Measurements from ENCODE around the gene ARHGEF33. TPM values are rescaled to one million over a fixed set of nuclear protein-coding genes. Genes with fewer than 3 reads are reported as not detected.

ARHGEF33 gene
- polyA plus RNA-seq, 1 donor from 2014 or later, result 1.5 TPM

- Histone ChIP-seq H4K20me1 (ENCODE audit: insufficient read depth) (no peaks in the 10 kb centered on the region), H3K9me2 (ENCODE audit: insufficient read depth, low read length) (no peaks in the 10 kb centered on the region), H2AFZ (ENCODE audit: low read depth, low read length) (no peak overlapping the region), H3K4me2 (ENCODE audit: low read length) (no peak overlapping the region), H3K36me3 (ENCODE audit: insufficient read depth, low read length) (no peaks in the 10 kb centered on the region), H3F3A (ENCODE audit: insufficient read depth, low read length, poor library complexity, severe bottlenecking) (no peaks in the 10 kb centered on the region), H3K27ac (ENCODE audit: low read length) (no peak overlapping the region), H3K9me3 (ENCODE audit: low read length) (no peaks in the 10 kb centered on the region), H3K9ac (ENCODE audit: low read length) (no peak overlapping the region), H3K79me2 (replicated peaks; ENCODE audit: insufficient read depth, low read length) (no peaks in the 10 kb centered on the region), H3K4me3 (ENCODE audit: low read length) (no peak overlapping the region), H3K27me3 (ENCODE audit: insufficient read depth, low read depth, low read length) (no peaks in the 10 kb centered on the region)
- TF ChIP-seq MXI1 (conservative IDR thresholded peaks at IDR 0.05; ENCODE audit: poor library complexity, severe bottlenecking) (no peak), SMC3 (conservative IDR thresholded peaks at IDR 0.05; ENCODE audit: poor library complexity) (no peak), EZH2 (IDR thresholded peaks at IDR 0.05; ENCODE audit: borderline replicate concordance, insufficient read depth, low read length, poor library complexity, severe bottlenecking) (no peak), EP300 (conservative IDR thresholded peaks at IDR 0.05; ENCODE audit: poor library complexity, severe bottlenecking) (no peak), RAD21 (conservative IDR thresholded peaks at IDR 0.05) (no peak), POLR2AphosphoS5 (IDR thresholded peaks at IDR 0.05) (no peak), REST (IDR thresholded peaks at IDR 0.05; ENCODE audit: borderline replicate concordance) (no peak)
Observed at GRCh38 chr2:38943784-38944183, 54.1 kb downstream of the ARHGEF33 start.

GRCh38 chr2:38945372-38945771 lies 55.7 kb downstream of the ARHGEF33 start:
- Histone ChIP-seq H3F3A (ENCODE audit: insufficient read depth, low read length, poor library complexity, severe bottlenecking) (no peaks in the 10 kb centered on the region), H3K27ac (ENCODE audit: low read length) (no peak overlapping the region), H4K20me1 (ENCODE audit: insufficient read depth) (no peaks in the 10 kb centered on the region), H3K27me3 (ENCODE audit: insufficient read depth, low read depth, low read length) (no peaks in the 10 kb centered on the region), H3K9me2 (ENCODE audit: insufficient read depth, low read length) (no peaks in the 10 kb centered on the region), H3K36me3 (ENCODE audit: insufficient read depth, low read length) (no peaks in the 10 kb centered on the region), H3K9me3 (ENCODE audit: low read length) (no peaks in the 10 kb centered on the region), H3K79me2 (replicated peaks; ENCODE audit: insufficient read depth, low read length) (no peaks in the 10 kb centered on the region), H3K4me2 (ENCODE audit: low read length) (no peak overlapping the region), H3K9ac (ENCODE audit: low read length) (no peak overlapping the region), H3K4me3 (ENCODE audit: low read length) (no peak overlapping the region), H2AFZ (ENCODE audit: low read depth, low read length) (no peak overlapping the region)
- TF ChIP-seq RAD21 (conservative IDR thresholded peaks at IDR 0.05), result no peak
- TF ChIP-seq REST (IDR thresholded peaks at IDR 0.05; ENCODE audit: borderline replicate concordance), result no peak
- TF ChIP-seq EP300 (conservative IDR thresholded peaks at IDR 0.05; ENCODE audit: poor library complexity, severe bottlenecking), result no peak
